ENCODE results near the gene CIRBP. TPM values are rescaled to one million over a fixed set of nuclear protein-coding genes. Genes with fewer than 3 reads are reported as not detected.

The CIRBP gene
- total and polyA plus RNA-seq, 2 of the 13 experiments (the other 11 are each of a cell fraction or from before 2014, with no cell fraction given), result 133 to 140 TPM

- TF ChIP-seq IKZF5 (CRISPR knock-in tag; IDR thresholded peaks at IDR 0.05), result peak; percentile 26
- TF ChIP-seq HNRNPK (IDR thresholded peaks at IDR 0.05; ENCODE audit: low read depth, low read length, poor library complexity, severe bottlenecking), result no peak
- no peak for TF ChIP-seq SNAPC5 (CRISPR knock-in tag; IDR thresholded peaks at IDR 0.05; ENCODE audit: borderline replicate concordance)
- no peak for TF ChIP-seq CERS6 (CRISPR knock-in tag; IDR thresholded peaks at IDR 0.05)
- no peak for TF ChIP-seq TCF7L2 (IDR thresholded peaks at IDR 0.05; ENCODE audit: low read depth, low read length)
- no peak for TF ChIP-seq PPARG (CRISPR knock-in tag; conservative IDR thresholded peaks at IDR 0.05)
- TF ChIP-seq ZNF563 (CRISPR knock-in tag; IDR thresholded peaks at IDR 0.05), result peak; percentile 12; the same call in 1 of the 2 replicates
- TF ChIP-seq HNRNPUL1 (IDR thresholded peaks at IDR 0.05; ENCODE audit: low read depth, low read length), result no peak
- TF ChIP-seq ARID4A (CRISPR knock-in tag; IDR thresholded peaks at IDR 0.05; ENCODE audit: borderline replicate concordance), result peak; percentile 92
- TF ChIP-seq ZNF784 (CRISPR knock-in tag; IDR thresholded peaks at IDR 0.05; ENCODE audit: borderline replicate concordance), result peak; percentile 77
- peak; percentile 61; the same call in 1 of the 2 replicates for TF ChIP-seq KLF6 (CRISPR knock-in tag; IDR thresholded peaks at IDR 0.05)
- no peak for TF ChIP-seq SP1 (IDR thresholded peaks at IDR 0.05)
- peak; percentile 54 for TF ChIP-seq SP1 (CRISPR knock-in tag; IDR thresholded peaks at IDR 0.05)
- no peak for TF ChIP-seq ZNF850 (CRISPR knock-in tag; conservative IDR thresholded peaks at IDR 0.05)
- TF ChIP-seq E2F2 (CRISPR knock-in tag; IDR thresholded peaks at IDR 0.05; ENCODE audit: borderline replicate concordance), result no peak
- TF ChIP-seq KAT8 (CRISPR knock-in tag; IDR thresholded peaks at IDR 0.05), result no peak
- no peak for TF ChIP-seq ZNF513 (CRISPR knock-in tag; conservative IDR thresholded peaks at IDR 0.05)
- 0 out of 2 replicates have a peak, but pooled peaks have one; percentile 37 for TF ChIP-seq KLF15 (CRISPR knock-in tag; IDR thresholded peaks at IDR 0.05; ENCODE audit: borderline replicate concordance)
- TF ChIP-seq ZNF549 (CRISPR knock-in tag; IDR thresholded peaks at IDR 0.05), result no peak
Measured at GRCh38 chr19:1241417-1242095, 27.6 kb upstream of the CIRBP start, which contains the start of gene ATP5F1D (continued).

Measured in HepG2 (cell line).